Breast epithelium (tissue), 4 donors: Measurements from ENCODE around the gene CFL2. TPM values are rescaled to one million over a fixed set of nuclear protein-coding genes. Genes with fewer than 3 reads are reported as not detected.
"Not testable (repeated sequence)": the region's sequence is repeated elsewhere in the genome, so short reads cannot be mapped to it uniquely, and the experiment has no call there.

Source experiments
- DNase-seq, 2 donors: peaks; one replicate each; pipeline ENCODE4 v3.0.0-alpha.2; 2019; ENCODE audit warnings: low spot score in 2 of 2
- H3K27ac ChIP-seq, 2 donors: fragments of 200-600 bp; sonication (generic) in 1 of 2; one replicate each; pipeline ENCODE4 v1.5.1; 2016 to 2019; ENCODE audit warnings: mild to moderate bottlenecking in 1 of 2
- H3K27me3 ChIP-seq, 2 donors: fragments of 200-600 bp; sonication (generic) in 1 of 2; one replicate each; pipeline versions ENCODE4 v1.5.1 to v1.6.0; 2017 to 2019; ENCODE audit warnings: control low read depth in 1 of 2, mild to moderate bottlenecking in 1 of 2
- H3K36me3 ChIP-seq: fragments of 200-600 bp; one replicate; pipeline ENCODE4 v1.5.1; 2019
- H3K4me1 ChIP-seq, 2 donors: fragments of 200-600 bp; sonication (generic); one replicate each; pipeline ENCODE4 v1.5.1; 2016 to 2019; ENCODE audit warnings: control low read depth in 1 of 2
- H3K4me3 ChIP-seq, 3 donors: fragments of 200-600 bp; sonication (generic); 1 replicate in 2 of 3; 2 replicates in 1 of 3; pipeline ENCODE4 v1.5.1; 2016 to 2019; ENCODE audit warnings: mild to moderate bottlenecking in 3 of 3, moderate library complexity in 2 of 3
- H3K9me3 ChIP-seq, 2 donors: fragments of 200-600 bp; sonication (generic) in 1 of 2; one replicate each; pipeline ENCODE4 v1.5.1; 2016 to 2019; ENCODE audit warnings: control low read depth in 1 of 2
- CTCF ChIP-seq, 3 donors: fragments of 450-650 bp; IDR thresholded peaks; one replicate each; pipeline ENCODE4 v1.5.1; 2016 to 2017; ENCODE audit warnings: antibody characterized with exemption in 3 of 3, mild to moderate bottlenecking in 3 of 3, moderate library complexity in 3 of 3
- POLR2A ChIP-seq: fragments of 450-650 bp; IDR thresholded peaks from one replicate; pipeline ENCODE4 v1.6.1; 2016; ENCODE audit warnings: antibody characterized with exemption, mild to moderate bottlenecking, moderate library complexity
- POLR2AphosphoS5 ChIP-seq, 3 donors: sonication (generic); formaldehyde crosslinking; IDR thresholded peaks; one replicate each; pipeline ENCODE4 v1.6.1; 2017; ENCODE audit warnings: antibody characterized with exemption in 3 of 3
- intact Hi-C: fragments of 100-400 bp; cut with DNase I; formaldehyde crosslinking; loops from one replicate; pipeline ENCODE4 v1.15.1; 2023; ENCODE audit warnings: low total_unique reads
- total RNA-seq, 3 donors: library from RNA; depleted of rRNA; stranded (reverse); fragments of >200 nt; gene quantifications; one replicate each; pipeline ENCODE4 v1.1.0, GENCODE V29; 2016

CFL2 gene
- total RNA-seq, 3 donors from 2014 or later, result 28.8 to 75.2 (median 34.4) TPM

- Histone ChIP-seq H3K27ac (no peak overlapping the region), H3K27me3 (no peaks in the 10 kb centered on the region), H3K4me1 (no peaks in the 10 kb centered on the region), H3K9me3 (no peaks in the 10 kb centered on the region), H3K36me3 (no peaks in the 10 kb centered on the region), H3K4me3 (no peak overlapping the region)
- TF ChIP-seq POLR2A, result no peak
- TF ChIP-seq POLR2AphosphoS5 (IDR thresholded peaks at IDR 0.05), result no peak
- no peak for TF ChIP-seq CTCF (IDR thresholded peaks at IDR 0.05)
- no peak for DNase-seq
- intact Hi-C loops, result no loop called here
These were observed 35.0 kb upstream of the CFL2 start for GRCh38 chr14:34749408-34749807.

DNA sequence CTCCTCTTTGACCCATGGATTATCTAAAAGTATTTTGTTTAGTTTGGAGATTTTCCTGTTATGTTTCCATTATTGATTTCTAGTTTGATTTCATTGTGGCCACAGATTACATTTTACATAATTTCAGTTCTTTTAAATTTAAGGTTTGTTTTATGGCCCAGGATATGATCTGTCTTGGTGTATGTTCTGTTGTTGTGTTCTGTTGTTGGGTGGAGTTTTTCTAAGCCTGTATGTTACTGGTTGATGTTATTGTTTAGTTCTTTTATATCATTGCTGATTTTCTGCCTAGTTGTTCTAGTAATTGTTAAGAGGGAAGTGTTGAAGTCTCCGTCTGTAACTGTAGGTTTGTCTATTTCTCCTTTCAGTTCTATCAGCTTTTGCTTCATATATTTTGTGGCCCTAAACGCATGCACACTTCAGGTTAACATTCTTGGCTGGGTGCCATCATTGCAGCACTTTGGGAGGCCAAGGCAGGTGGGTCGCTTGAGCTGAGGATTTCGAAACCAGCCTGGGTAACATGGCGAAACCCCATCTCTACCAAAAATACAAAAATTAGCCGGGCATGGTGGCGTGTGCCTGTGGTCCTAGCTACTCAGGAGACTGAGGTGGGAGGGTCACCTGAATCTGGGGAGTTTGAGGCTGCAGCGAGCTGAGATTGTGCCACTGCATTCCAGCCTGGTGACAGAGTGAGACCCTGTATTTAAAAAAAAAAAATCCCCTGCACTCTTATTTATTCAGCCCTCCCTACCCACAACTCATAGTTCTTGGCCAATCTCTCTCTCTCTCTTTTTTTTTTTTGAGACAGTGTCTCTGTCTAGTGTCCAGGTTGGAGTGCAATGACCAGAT, 28.1 kb upstream of the CFL2 start:
- Histone ChIP-seq H3K27ac (no peak overlapping the region), H3K36me3 (no peaks in the 10 kb centered on the region), H3K4me1 (no peaks in the 10 kb centered on the region), H3K4me3 (no peak overlapping the region), H3K27me3 (no peaks in the 10 kb centered on the region), H3K9me3 (no peaks in the 10 kb centered on the region)
- DNase-seq, result no peak
- TF ChIP-seq CTCF (IDR thresholded peaks at IDR 0.05), result no peak
- no peak for TF ChIP-seq POLR2AphosphoS5 (IDR thresholded peaks at IDR 0.05)
- TF ChIP-seq POLR2A, result no peak
- intact Hi-C loops, result no loop called here

DNA sequence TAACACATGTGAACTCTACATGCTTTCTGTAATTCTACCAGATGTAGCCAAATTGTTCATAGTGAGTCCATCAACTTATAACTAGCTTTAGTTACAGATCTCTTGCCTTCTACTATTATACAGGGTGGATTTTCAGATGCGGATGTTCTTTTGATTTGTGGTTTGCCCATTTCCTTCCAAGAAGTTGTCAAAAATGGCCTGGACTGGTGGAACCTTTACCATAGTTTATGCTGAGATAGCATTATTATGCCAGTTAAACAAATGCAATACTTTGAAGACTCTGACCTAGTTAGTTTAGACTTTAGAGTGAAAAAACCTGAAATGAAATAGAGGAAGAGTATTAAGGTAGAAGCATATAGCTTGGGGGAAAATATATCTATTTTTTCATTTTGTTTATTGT, 27.4 kb upstream of the CFL2 start:
- intact Hi-C loops, result no loop called here
- TF ChIP-seq POLR2A (no peak), CTCF (IDR thresholded peaks at IDR 0.05) (no peak), POLR2AphosphoS5 (IDR thresholded peaks at IDR 0.05) (no peak)
- no peaks in the 10 kb centered on the region for H3K4me1 ChIP-seq
- no peak overlapping the region for H3K4me3 ChIP-seq
- H3K27ac ChIP-seq, result no peak overlapping the region
- DNase-seq, result no peak
- H3K36me3 ChIP-seq, result no peaks in the 10 kb centered on the region
- no peaks in the 10 kb centered on the region for H3K9me3 ChIP-seq
- H3K27me3 ChIP-seq, result no peaks in the 10 kb centered on the region

DNA sequence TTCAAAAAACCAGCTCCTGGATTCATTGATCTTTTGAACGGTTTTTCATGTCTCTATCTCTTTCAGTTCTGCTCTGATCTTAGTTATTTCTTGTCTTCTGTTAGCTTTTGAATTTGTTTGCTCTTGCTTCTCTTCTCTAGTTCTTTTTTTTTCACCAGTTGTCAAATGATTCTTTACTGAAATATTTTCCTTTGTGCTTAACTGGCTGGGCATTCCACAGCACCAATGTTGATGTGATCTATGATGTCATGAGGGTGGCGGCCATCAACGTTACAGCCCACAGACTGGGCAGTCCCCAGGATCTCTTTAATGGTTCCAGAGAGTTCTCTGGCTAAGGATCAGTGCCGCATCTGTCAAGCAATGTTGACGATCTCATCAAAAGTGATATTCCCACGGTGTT, 25.7 kb upstream of the CFL2 start:
- H3K27me3 ChIP-seq, H3K9me3 ChIP-seq, H3K4me3 ChIP-seq, H3K27ac ChIP-seq, DNase-seq, intact Hi-C loops, H3K4me1 ChIP-seq, H3K36me3 ChIP-seq: not testable (repeated sequence)

GRCh38 chr14:34737079-34737478, 22.7 kb upstream of the CFL2 start:
- DNase-seq, H3K27ac ChIP-seq, H3K9me3 ChIP-seq, intact Hi-C loops, H3K4me1 ChIP-seq, H3K36me3 ChIP-seq, H3K27me3 ChIP-seq, H3K4me3 ChIP-seq: not testable (repeated sequence)

DNA sequence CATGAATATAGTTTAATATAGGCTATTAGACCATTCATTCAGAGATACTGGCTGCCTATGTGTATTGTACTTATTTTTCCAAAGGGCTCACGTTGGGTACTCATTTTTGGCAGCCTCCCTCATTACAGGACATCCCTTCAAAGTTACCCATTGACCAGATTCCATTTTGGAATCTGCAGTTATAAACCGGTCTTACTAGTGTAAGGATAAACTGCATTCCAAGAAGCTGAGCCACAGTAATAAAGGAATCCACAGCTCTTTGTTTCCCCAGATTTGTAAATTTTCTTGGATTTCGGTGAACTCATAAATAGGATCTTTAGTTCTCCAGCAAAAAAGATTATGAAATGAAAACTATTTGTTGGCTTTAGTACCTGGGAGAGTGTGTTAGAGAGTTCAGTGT, 18.9 kb upstream of the CFL2 start:
- H3K9me3 ChIP-seq, result no peaks in the 10 kb centered on the region
- H3K27ac ChIP-seq, result no peak overlapping the region
- TF ChIP-seq CTCF (IDR thresholded peaks at IDR 0.05) (no peak), POLR2A (no peak), POLR2AphosphoS5 (IDR thresholded peaks at IDR 0.05) (no peak)
- no peaks in the 10 kb centered on the region for H3K36me3 ChIP-seq
- intact Hi-C loops, result no loop called here
- no peak for DNase-seq
- no peak overlapping the region for H3K4me3 ChIP-seq
- H3K27me3 ChIP-seq, result no peaks in the 10 kb centered on the region
- H3K4me1 ChIP-seq, result no peaks in the 10 kb centered on the region
